ENCODE results near the gene MIR17HG. TPM values are rescaled to one million over a fixed set of nuclear protein-coding genes. Genes with fewer than 3 reads are reported as not detected.
A peak's percentile ranks its signal among the peaks of the same experiment; 100 is the strongest.
"Not testable (repeated sequence)": the region's sequence is repeated elsewhere in the genome, so short reads cannot be mapped to it uniquely, and the experiment has no call there.

Gene MIR17HG
- 0.44 and 0.62 TPM in 2 replicates for total RNA-seq (2014; rRNA removed; shearing (Covaris generic))

- peak; percentile 77 for DNase-seq (ENCODE audit: low read depth)
Measured at GRCh38 chr13:91347202-91347995, at the start of gene MIR17HG. Gene MIR17HG (plus strand): TSS chr13:91347687.

GRCh38 chr13:91298060-91298459 lies 49.4 kb upstream of the MIR17HG start:
- DNase-seq (ENCODE audit: low read depth): no peak

GRCh38 chr13:91302111-91302510 lies 45.4 kb upstream of the MIR17HG start:
- no peak for DNase-seq (ENCODE audit: low read depth)

GRCh38 chr13:91303031-91303430 lies 44.5 kb upstream of the MIR17HG start:
- no peak for DNase-seq (ENCODE audit: low read depth)

- DNase-seq (ENCODE audit: low read depth): no peak
Measured at GRCh38 chr13:91304741-91305140, 42.7 kb upstream of the MIR17HG start.

- no peak for DNase-seq (ENCODE audit: low read depth)
Measured at GRCh38 chr13:91305652-91306051, 41.8 kb upstream of the MIR17HG start.

- no peak for DNase-seq (ENCODE audit: low read depth)
Measured at GRCh38 chr13:91307887-91308286, 39.6 kb upstream of the MIR17HG start.

GRCh38 chr13:91308299-91308698 lies 39.2 kb upstream of the MIR17HG start:
- peak; percentile 1 for DNase-seq (ENCODE audit: low read depth)

- no peak for DNase-seq (ENCODE audit: low read depth)
Measured at GRCh38 chr13:91311491-91311890, 36.0 kb upstream of the MIR17HG start.

GRCh38 chr13:91312324-91312723 lies 35.2 kb upstream of the MIR17HG start:
- DNase-seq (ENCODE audit: low read depth): no peak

- peak; percentile 3 for DNase-seq (ENCODE audit: low read depth)
Measured at GRCh38 chr13:91313103-91313502, 34.4 kb upstream of the MIR17HG start.

- no peak for DNase-seq (ENCODE audit: low read depth)
Measured at GRCh38 chr13:91313581-91313980, 33.9 kb upstream of the MIR17HG start.

GRCh38 chr13:91314888-91315287 lies 32.6 kb upstream of the MIR17HG start:
- no peak for DNase-seq (ENCODE audit: low read depth)

- no peak for DNase-seq (ENCODE audit: low read depth)
Measured at GRCh38 chr13:91318886-91319285, 28.6 kb upstream of the MIR17HG start.

GRCh38 chr13:91319996-91320395 lies 27.5 kb upstream of the MIR17HG start:
- no peak for DNase-seq (ENCODE audit: low read depth)

GRCh38 chr13:91320990-91321389 lies 26.5 kb upstream of the MIR17HG start:
- DNase-seq (ENCODE audit: low read depth): not testable (repeated sequence)

GRCh38 chr13:91323349-91323748 lies 24.1 kb upstream of the MIR17HG start:
- DNase-seq (ENCODE audit: low read depth): no peak

- DNase-seq (ENCODE audit: low read depth): no peak
Measured at GRCh38 chr13:91326146-91326545, 21.3 kb upstream of the MIR17HG start.

- DNase-seq (ENCODE audit: low read depth): no peak
Measured at GRCh38 chr13:91328726-91329125, 18.8 kb upstream of the MIR17HG start.

GRCh38 chr13:91329733-91330132 lies 17.8 kb upstream of the MIR17HG start:
- DNase-seq (ENCODE audit: low read depth): no peak

GRCh38 chr13:91331047-91331915 lies 16.2 kb upstream of the MIR17HG start:
- no peak for DNase-seq (ENCODE audit: low read depth)

GRCh38 chr13:91346062-91346461 lies 1.4 kb upstream of the MIR17HG start:
- no peak for DNase-seq (ENCODE audit: low read depth)

- DNase-seq (ENCODE audit: low read depth): peak; percentile 9
Measured at GRCh38 chr13:91346850-91347201, 661 bp upstream of the MIR17HG start.
